Left ventricle myocardium inferior (tissue), 1 donor: ENCODE results near the gene F5. TPM values are rescaled to one million over a fixed set of nuclear protein-coding genes. Genes with fewer than 3 reads are reported as not detected.
A peak's percentile ranks its signal among the peaks of the same experiment; 100 is the strongest.

Source experiments
- DNase-seq: peaks from one replicate; pipeline ENCODE4 v3.0.0-alpha.2; 2020
- H3K27ac ChIP-seq: fragments of 200-600 bp; replicated peaks from 2 replicates; pipeline ENCODE4 v1.8.0; 2021
- H3K27me3 ChIP-seq: fragments of 200-600 bp; 2 replicates; pipeline ENCODE4 v1.8.0; 2021; ENCODE audit warnings: low read depth
- H3K36me3 ChIP-seq: fragments of 200-600 bp; 2 replicates; pipeline ENCODE4 v1.8.0; 2021
- H3K4me1 ChIP-seq: fragments of 200-600 bp; 2 replicates; pipeline ENCODE4 v1.8.0; 2021
- H3K4me3 ChIP-seq: fragments of 200-600 bp; 2 replicates; pipeline ENCODE4 v1.8.0; 2021; ENCODE audit warnings: mild to moderate bottlenecking, moderate library complexity
- H3K9me3 ChIP-seq: fragments of 200-600 bp; replicated peaks from 2 replicates; pipeline ENCODE4 v1.8.0; 2021
- intact Hi-C: fragments of 100-400 bp; cut with micrococcal nuclease; formaldehyde crosslinking; loops from one replicate; pipeline ENCODE4 v1.11.0; 2022
- total RNA-seq: library from RNA; stranded (reverse); fragmentation: NEBNext Ultra II Directional; extraction: Animal tissue kit (Norgen Biotek cat#: 25700); gene quantifications from one replicate; pipeline ENCODE4 v1.2.1, GENCODE V29; 2021
- TF ChIP-seq, protein P1 (sequence below): fragments of 200-600 bp; IDR thresholded peaks from 2 replicates; pipeline ENCODE4 v1.8.0; 2021; ENCODE audit warnings: antibody characterized with exemption, mild to moderate bottlenecking, borderline replicate concordance
- donor health status: DM: no; HTN: yes; CAD: no; lungs with severe emphysema.

F5 gene
- total RNA-seq, 1 donor from 2014 or later, result 14.7 TPM

- Histone ChIP-seq H3K27me3 (no peaks in the 10 kb centered on the region), H3K9me3 (peaks cover 8% of the 10 kb centered on the region), H3K4me1 (no peaks in the 10 kb centered on the region), H3K4me3 (no peak overlapping the region), H3K36me3 (no peaks in the 10 kb centered on the region), H3K27ac (no peak overlapping the region)
- DNase-seq, result no peak
- intact Hi-C loops, result no loop called here
- TF ChIP-seq, protein P1, sequence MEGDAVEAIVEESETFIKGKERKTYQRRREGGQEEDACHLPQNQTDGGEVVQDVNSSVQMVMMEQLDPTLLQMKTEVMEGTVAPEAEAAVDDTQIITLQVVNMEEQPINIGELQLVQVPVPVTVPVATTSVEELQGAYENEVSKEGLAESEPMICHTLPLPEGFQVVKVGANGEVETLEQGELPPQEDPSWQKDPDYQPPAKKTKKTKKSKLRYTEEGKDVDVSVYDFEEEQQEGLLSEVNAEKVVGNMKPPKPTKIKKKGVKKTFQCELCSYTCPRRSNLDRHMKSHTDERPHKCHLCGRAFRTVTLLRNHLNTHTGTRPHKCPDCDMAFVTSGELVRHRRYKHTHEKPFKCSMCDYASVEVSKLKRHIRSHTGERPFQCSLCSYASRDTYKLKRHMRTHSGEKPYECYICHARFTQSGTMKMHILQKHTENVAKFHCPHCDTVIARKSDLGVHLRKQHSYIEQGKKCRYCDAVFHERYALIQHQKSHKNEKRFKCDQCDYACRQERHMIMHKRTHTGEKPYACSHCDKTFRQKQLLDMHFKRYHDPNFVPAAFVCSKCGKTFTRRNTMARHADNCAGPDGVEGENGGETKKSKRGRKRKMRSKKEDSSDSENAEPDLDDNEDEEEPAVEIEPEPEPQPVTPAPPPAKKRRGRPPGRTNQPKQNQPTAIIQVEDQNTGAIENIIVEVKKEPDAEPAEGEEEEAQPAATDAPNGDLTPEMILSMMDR, result no peak
Measured at GRCh38 chr1:169561692-169562091, 24.6 kb downstream of the F5 start.

DNA sequence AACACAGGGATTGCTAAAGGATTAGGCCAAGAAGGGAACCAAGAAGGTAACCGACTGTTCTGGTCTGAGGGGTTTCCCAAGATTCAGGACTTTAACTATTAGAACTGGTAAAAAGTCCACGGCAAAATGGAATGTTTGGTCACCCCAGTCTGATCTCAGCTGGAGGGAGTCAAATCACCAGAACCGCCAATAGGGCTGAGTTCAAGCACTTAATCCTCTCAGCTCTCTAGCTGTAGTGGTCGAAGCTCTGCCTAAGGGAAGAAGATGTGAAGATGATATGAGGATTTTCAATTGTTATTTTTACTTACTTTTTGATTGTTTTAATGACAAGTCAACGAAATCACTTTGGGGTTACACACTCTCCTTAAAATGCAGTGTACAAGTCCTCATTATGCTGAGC is 29.1 kb downstream of the F5 start:
- Histone ChIP-seq H3K4me1 (no peaks in the 10 kb centered on the region), H3K27ac (no peak overlapping the region), H3K27me3 (no peaks in the 10 kb centered on the region), H3K36me3 (no peaks in the 10 kb centered on the region), H3K9me3 (no peaks in the 10 kb centered on the region), H3K4me3 (no peak overlapping the region)
- TF ChIP-seq, protein P1, result no peak
- intact Hi-C loops, result loop anchor here (10.0 kb wide), 2 partner anchors 158 to 248 kb away; partner anchors contain the start of gene SELL
- DNase-seq, result no peak

- TF ChIP-seq, protein P1, result peak; percentile 56
- Histone ChIP-seq H3K27me3 (no peaks in the 10 kb centered on the region), H3K27ac (no peak overlapping the region), H3K4me1 (no peaks in the 10 kb centered on the region), H3K36me3 (no peaks in the 10 kb centered on the region), H3K4me3 (no peak overlapping the region), H3K9me3 (no peaks in the 10 kb centered on the region)
- intact Hi-C loops, result loop anchor here (10.0 kb wide), 2 partner anchors 165 to 255 kb away; partner anchors contain the start of gene SELL
- DNase-seq, result no peak
Measured at GRCh38 chr1:169550294-169550693, 36.0 kb downstream of the F5 start.

DNA sequence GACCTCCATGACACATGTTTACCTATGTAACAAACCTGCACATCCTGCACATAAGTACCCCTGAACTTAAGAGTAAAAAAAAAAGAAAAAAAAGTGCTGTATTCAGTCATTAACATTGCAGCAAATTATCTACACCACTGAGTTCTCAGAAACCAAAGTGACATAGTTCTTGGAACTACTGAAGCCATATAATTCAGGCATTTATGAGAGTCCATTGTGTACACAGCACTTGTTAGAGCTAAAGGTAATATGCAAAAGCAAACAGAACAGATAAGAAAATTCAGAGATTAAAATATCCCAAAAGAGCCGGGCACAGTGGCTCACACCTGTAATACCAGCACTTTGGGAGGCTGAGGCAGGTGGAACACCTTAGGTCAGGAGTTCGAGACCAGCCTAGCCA is 38.0 kb downstream of the F5 start:
- H3K4me3 ChIP-seq, result no peak overlapping the region
- no peak for DNase-seq
- H3K27me3 ChIP-seq, result no peaks in the 10 kb centered on the region
- intact Hi-C loops, result no loop called here
- H3K4me1 ChIP-seq, result no peaks in the 10 kb centered on the region
- TF ChIP-seq, protein P1, result no peak
- peaks cover 5% of the 10 kb centered on the region for H3K36me3 ChIP-seq
- H3K9me3 ChIP-seq, result no peaks in the 10 kb centered on the region
- H3K27ac ChIP-seq, result no peak overlapping the region

DNA sequence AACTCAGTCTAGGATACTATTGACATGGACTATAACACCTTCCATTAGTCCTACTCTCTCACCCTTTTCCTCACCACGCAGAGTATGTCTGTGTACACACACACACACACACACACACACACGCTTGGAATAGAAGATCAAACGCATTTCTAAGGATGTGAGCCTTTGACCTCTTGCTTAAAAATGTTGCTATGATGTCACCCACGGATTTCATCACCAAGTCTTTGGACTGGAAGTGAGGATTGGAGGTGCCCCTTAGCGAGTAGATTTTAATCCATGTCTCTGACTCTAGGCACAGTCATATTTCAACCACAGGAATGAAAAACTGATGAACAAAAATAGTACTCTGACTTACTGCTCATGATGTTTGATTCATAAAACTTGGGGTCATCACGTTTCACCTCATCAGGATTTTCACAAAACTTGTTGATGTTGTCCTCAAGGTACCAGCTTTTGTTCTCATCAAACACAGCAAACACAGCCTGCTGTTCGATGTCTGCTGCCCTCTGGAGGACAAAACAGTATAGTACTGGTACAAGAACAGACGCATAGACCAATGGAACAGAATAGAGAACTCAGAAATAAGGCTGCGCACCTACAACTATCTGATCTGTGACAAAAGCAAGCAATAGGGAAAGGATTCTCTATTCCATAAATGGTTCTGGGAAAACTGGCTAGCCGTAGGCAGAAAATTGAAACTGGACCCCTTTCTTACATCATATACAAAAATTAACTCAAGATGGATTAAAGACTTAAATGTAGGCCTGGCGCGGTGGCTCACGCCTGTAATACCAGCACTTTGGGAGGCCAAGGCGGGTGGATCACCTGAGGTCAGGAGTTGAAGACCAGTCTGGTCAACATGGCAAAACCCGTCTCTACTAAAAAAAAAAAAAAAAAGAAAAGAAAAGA is 39.9 kb downstream of the F5 start:
- no peak overlapping the region for H3K4me3 ChIP-seq
- no peak for DNase-seq
- H3K9me3 ChIP-seq, result no peaks in the 10 kb centered on the region
- intact Hi-C loops, result no loop called here
- TF ChIP-seq, protein P1, result peak; percentile 86
- no peaks in the 10 kb centered on the region for H3K4me1 ChIP-seq
- H3K27me3 ChIP-seq, result no peaks in the 10 kb centered on the region
- H3K36me3 ChIP-seq, result peaks cover 5% of the 10 kb centered on the region
- no peak overlapping the region for H3K27ac ChIP-seq
